ENCODE data around the gene TIAM1. TPM values are rescaled to one million over a fixed set of nuclear protein-coding genes. Genes with fewer than 3 reads are reported as not detected.

Gene TIAM1
- total RNA-seq, 2 experiments from 2014 or later = 15.0 to 25.1 TPM

DNA sequence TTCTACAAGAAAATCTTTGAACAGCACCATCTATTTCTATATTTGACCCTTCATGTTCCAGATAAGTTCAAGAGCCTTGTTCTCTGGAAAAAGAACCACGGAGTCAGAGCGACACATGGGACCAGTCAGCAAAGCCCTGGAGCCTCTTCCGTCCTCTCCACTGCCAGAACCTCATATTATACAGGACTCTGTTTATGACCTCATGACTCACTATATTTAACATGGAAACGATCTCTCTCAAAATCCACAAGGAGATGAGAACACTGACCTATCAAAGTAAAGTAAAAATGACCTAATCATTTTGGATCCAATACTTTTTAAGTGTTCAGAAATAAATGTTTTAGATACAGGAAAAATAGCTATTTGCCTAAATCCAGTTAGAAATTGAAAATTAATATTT is 181.2 kb downstream of the TIAM1 start:
- ChIA-PET POLR2A (interaction anchor here (0.7 to 1.3 kb wide), 2 partner anchors 38 to 45 kb away, joined by 3 read pairs; no protein-coding TSS in a partner anchor), CTCF (ENCODE audit: unreplicated experiment) (no interaction called here)
- Histone ChIP-seq H3K36me3 (ENCODE audit: insufficient read depth, low read length) (no peaks in the 10 kb centered on the region; the same call in 1 of the 2 replicates), H3K4me2 (ENCODE audit: low read length) (no peak overlapping the region), H2AFZ (ENCODE audit: low read length) (no peak overlapping the region), H4K20me1 (ENCODE audit: insufficient read depth, low read length) (no peaks in the 10 kb centered on the region), H3K9me3 (ENCODE audit: low read length) (no peaks in the 10 kb centered on the region), H3K4me1 (ENCODE audit: insufficient read depth, low read length, poor library complexity, severe bottlenecking) (no peaks in the 10 kb centered on the region), H3K9me2 (ENCODE audit: insufficient read depth, low read length) (no peaks in the 10 kb centered on the region), H3K4me3 (ENCODE audit: low read depth, low read length, poor library complexity, severe bottlenecking) (no peak overlapping the region), H3K79me2 (ENCODE audit: insufficient read depth, low read depth, low read length) (no peaks in the 10 kb centered on the region), H3K27ac (ENCODE audit: low read depth, low read length, poor library complexity, severe bottlenecking) (no peak overlapping the region)
- DNase-seq (ENCODE audit: low spot score) = no peak
- BruUV-seq (replicated peaks) = no TSS peak
- intact Hi-C loops (cut with micrococcal nuclease; ENCODE audit: unreplicated experiment) = no loop called here
- TF ChIP-seq, protein P1, sequence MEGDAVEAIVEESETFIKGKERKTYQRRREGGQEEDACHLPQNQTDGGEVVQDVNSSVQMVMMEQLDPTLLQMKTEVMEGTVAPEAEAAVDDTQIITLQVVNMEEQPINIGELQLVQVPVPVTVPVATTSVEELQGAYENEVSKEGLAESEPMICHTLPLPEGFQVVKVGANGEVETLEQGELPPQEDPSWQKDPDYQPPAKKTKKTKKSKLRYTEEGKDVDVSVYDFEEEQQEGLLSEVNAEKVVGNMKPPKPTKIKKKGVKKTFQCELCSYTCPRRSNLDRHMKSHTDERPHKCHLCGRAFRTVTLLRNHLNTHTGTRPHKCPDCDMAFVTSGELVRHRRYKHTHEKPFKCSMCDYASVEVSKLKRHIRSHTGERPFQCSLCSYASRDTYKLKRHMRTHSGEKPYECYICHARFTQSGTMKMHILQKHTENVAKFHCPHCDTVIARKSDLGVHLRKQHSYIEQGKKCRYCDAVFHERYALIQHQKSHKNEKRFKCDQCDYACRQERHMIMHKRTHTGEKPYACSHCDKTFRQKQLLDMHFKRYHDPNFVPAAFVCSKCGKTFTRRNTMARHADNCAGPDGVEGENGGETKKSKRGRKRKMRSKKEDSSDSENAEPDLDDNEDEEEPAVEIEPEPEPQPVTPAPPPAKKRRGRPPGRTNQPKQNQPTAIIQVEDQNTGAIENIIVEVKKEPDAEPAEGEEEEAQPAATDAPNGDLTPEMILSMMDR (conservative IDR thresholded peaks at IDR 0.05; ENCODE audit: low read length) = no peak
- TF ChIP-seq EZH2phosphoT487 (IDR thresholded peaks at IDR 0.05; ENCODE audit: borderline replicate concordance, low read depth, low read length) = no peak

DNA sequence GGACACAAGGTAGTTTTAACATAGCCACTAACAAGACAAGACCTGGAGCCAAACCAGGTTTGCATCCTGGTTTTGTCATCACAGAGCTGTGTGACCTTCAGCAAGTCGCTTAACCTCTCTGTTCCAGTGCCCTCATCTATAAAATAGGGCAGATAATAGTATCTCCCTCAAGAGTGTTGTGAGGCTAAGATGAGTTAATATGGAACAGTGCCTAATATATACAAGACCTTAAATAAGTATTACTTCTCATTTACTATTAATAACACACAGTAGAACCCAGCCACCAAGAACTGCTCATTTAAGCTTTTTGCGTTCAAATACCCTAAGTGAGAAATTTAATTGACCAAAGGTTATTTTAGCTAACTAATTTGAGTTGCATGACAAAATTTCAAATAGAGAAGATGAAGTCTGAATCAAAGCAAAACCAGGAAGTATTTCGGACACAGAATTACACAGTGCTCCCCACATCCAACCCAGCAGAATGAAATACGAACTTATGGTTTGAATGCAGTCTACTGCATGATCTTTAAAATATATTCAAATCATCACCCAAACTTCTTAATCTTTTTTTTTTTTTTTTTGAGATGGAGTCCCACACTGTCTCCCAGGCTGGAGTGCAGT is 181.9 kb downstream of the TIAM1 start:
- Histone ChIP-seq H3K4me2 (ENCODE audit: low read length) (no peak overlapping the region), H2AFZ (ENCODE audit: low read length) (no peak overlapping the region), H3K4me1 (ENCODE audit: insufficient read depth, low read length, poor library complexity, severe bottlenecking) (no peaks in the 10 kb centered on the region), H3K36me3 (ENCODE audit: insufficient read depth, low read length) (no peaks in the 10 kb centered on the region; the same call in 1 of the 2 replicates), H4K20me1 (ENCODE audit: insufficient read depth, low read length) (no peaks in the 10 kb centered on the region), H3K4me3 (ENCODE audit: low read depth, low read length, poor library complexity, severe bottlenecking) (no peak overlapping the region), H3K79me2 (ENCODE audit: insufficient read depth, low read depth, low read length) (no peaks in the 10 kb centered on the region), H3K27ac (ENCODE audit: low read depth, low read length, poor library complexity, severe bottlenecking) (no peak overlapping the region), H3K9me3 (ENCODE audit: low read length) (no peaks in the 10 kb centered on the region), H3K9me2 (ENCODE audit: insufficient read depth, low read length) (no peaks in the 10 kb centered on the region)
- CTCF ChIA-PET (ENCODE audit: unreplicated experiment) = no interaction called here
- DNase-seq (ENCODE audit: low spot score) = no peak
- intact Hi-C loops (cut with micrococcal nuclease; ENCODE audit: unreplicated experiment) = no loop called here
- TF ChIP-seq, protein P1 (conservative IDR thresholded peaks at IDR 0.05; ENCODE audit: low read length) = no peak
- no peak for TF ChIP-seq EZH2phosphoT487 (IDR thresholded peaks at IDR 0.05; ENCODE audit: borderline replicate concordance, low read depth, low read length)
- POLR2A ChIA-PET = interaction anchor here (0.7 to 1.3 kb wide), 2 partner anchors 37 to 45 kb away, joined by 3 read pairs; no protein-coding TSS in a partner anchor
- no TSS peak for BruUV-seq (replicated peaks)

DNA sequence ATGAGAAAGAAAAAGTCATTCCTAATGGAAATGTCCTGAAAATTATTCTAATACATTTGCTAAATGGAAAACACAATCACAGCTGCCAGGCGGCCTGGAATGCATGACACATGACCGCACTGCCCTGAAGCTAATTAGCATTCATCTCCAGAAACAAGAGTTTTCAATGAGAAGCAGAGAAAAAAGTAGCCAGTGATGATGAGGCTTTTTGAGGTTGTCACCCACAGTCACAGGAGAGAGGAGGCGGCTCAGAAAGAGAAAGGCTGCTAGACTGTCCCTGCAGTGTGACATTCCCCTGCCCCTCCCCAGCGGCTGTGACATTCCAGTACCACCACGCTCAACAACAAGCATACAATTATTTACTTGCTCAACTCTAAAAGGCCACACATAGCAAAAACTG is 182.9 kb downstream of the TIAM1 start:
- Histone ChIP-seq H3K36me3 (ENCODE audit: insufficient read depth, low read length) (no peaks in the 10 kb centered on the region; the same call in 1 of the 2 replicates), H3K4me2 (ENCODE audit: low read length) (no peak overlapping the region), H3K9me3 (ENCODE audit: low read length) (0 out of 2 replicates have a peak, but pooled peaks cover 6% of the 10 kb centered on the region), H3K4me3 (ENCODE audit: low read depth, low read length, poor library complexity, severe bottlenecking) (no peak overlapping the region), H2AFZ (ENCODE audit: low read length) (no peak overlapping the region), H3K79me2 (ENCODE audit: insufficient read depth, low read depth, low read length) (no peaks in the 10 kb centered on the region), H3K27ac (ENCODE audit: low read depth, low read length, poor library complexity, severe bottlenecking) (no peak overlapping the region), H3K4me1 (ENCODE audit: insufficient read depth, low read length, poor library complexity, severe bottlenecking) (no peaks in the 10 kb centered on the region), H4K20me1 (ENCODE audit: insufficient read depth, low read length) (no peaks in the 10 kb centered on the region), H3K9me2 (ENCODE audit: insufficient read depth, low read length) (no peaks in the 10 kb centered on the region)
- ChIA-PET POLR2A (interaction anchor here (0.7 kb wide), 1 partner anchor 9 kb away, joined by 3 read pairs; no protein-coding TSS in a partner anchor), CTCF (ENCODE audit: unreplicated experiment) (no interaction called here)
- TF ChIP-seq, protein P1 (conservative IDR thresholded peaks at IDR 0.05; ENCODE audit: low read length) = no peak
- TF ChIP-seq EZH2phosphoT487 (IDR thresholded peaks at IDR 0.05; ENCODE audit: borderline replicate concordance, low read depth, low read length) = no peak
- intact Hi-C loops (cut with micrococcal nuclease; ENCODE audit: unreplicated experiment) = no loop called here
- no peak for DNase-seq (ENCODE audit: low spot score)
- no TSS peak for BruUV-seq (replicated peaks)
